Stimulated activated naive B cell treated with anti-CD40 and anti-IgM and Interleukin-4, amounts not matched to agents 10 μg/mL and 1 μg/mL and 100 μg/mL, for 72 hours (primary cell): ENCODE measurements around the gene MGA.
A peak's percentile ranks its signal among the peaks of the same experiment; 100 is the strongest.
"Not testable (repeated sequence)": the region's sequence is repeated elsewhere in the genome, so short reads cannot be mapped to it uniquely, and the experiment has no call there.

ENCODE experiments used
- ATAC-seq, 2 donors: fragments of 150-1000 bp; cut with Tn5 transposase; replicated peaks; 2 replicates each; pipeline ENCODE4 v1.10.0; 2021; ENCODE audit warnings: moderate library complexity in 1 of 2
- DNase-seq: peaks from one replicate; pipeline ENCODE4 v3.0.0; 2021
- H3K27ac Mint-ChIP-seq: one replicate; pipeline ENCODE4 v1.8.0; 2022; ENCODE audit warnings: mild to moderate bottlenecking, mixed read lengths
- H3K27me3 Mint-ChIP-seq, 2 donors: one replicate each; pipeline ENCODE4 v1.8.0; 2022; ENCODE audit warnings: mixed read lengths in 2 of 2
- H3K36me3 Mint-ChIP-seq, 2 donors: one replicate each; pipeline ENCODE4 v1.8.0; 2022; ENCODE audit warnings: mixed read lengths in 2 of 2, mild to moderate bottlenecking in 1 of 2
- H3K4me1 Mint-ChIP-seq, 2 donors: one replicate each; pipeline ENCODE4 v1.8.0; 2022; ENCODE audit warnings: mixed read lengths in 2 of 2, mild to moderate bottlenecking in 1 of 2
- H3K4me3 Mint-ChIP-seq, 2 donors: one replicate each; pipeline ENCODE4 v1.8.0; 2022; ENCODE audit warnings: mild to moderate bottlenecking in 2 of 2, mixed read lengths in 2 of 2, moderate library complexity in 1 of 2
- H3K9me3 Mint-ChIP-seq, 2 donors: one replicate each; pipeline ENCODE4 v1.8.0; 2022; ENCODE audit warnings: mixed read lengths in 2 of 2, mild to moderate bottlenecking in 1 of 2

The MGA gene

DNA sequence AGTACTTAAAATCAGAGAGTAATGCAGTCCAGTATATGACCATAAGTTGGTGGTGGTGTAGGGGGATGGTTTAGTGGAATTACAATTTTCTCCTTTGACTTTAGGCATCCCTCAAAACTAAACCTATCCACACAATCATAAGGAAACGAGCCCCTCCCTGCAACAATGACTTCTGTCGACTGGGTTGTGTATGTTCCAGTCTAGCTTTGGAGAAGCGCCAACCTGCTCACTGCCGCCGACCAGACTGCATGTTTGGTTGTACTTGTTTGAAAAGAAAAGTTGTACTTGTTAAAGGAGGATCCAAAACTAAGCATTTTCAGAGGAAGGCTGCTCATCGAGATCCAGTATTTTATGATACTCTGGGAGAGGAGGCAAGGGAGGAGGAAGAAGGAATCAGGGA lies 52.8 kb downstream of the MGA start:
- Mint-ChIP-seq H3K36me3 (peaks cover 39 to 43% of the 10 kb centered on the region in 2 donors), H3K4me1 (no peaks in the 10 kb centered on the region), H3K27me3 (no peaks in the 10 kb centered on the region), H3K9me3 (no peaks in the 10 kb centered on the region), H3K27ac (no peak overlapping the region), H3K4me3 (no peak overlapping the region)
- DNase-seq (no peak), ATAC-seq (no peak)

DNA sequence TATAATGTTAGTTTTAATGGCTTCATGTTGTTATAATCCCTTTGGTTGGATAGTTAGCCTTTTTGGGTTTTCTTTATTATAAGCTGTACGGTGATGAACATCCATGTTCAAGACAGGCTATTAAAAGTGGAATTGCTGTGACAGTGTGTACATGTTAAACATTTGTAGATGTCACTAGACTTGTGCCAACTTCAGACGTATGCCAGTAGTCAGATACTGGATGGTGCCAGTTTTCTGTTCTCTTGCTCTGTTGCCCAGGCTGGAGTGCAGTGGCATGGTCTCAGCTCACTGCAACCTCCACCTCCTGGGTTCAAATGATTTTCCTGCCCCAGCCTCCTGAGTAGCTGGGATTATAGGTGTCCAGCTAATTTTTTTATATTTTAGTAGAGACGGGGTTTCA lies 54.1 kb downstream of the MGA start:
- no peaks in the 10 kb centered on the region for H3K27me3 Mint-ChIP-seq

DNA sequence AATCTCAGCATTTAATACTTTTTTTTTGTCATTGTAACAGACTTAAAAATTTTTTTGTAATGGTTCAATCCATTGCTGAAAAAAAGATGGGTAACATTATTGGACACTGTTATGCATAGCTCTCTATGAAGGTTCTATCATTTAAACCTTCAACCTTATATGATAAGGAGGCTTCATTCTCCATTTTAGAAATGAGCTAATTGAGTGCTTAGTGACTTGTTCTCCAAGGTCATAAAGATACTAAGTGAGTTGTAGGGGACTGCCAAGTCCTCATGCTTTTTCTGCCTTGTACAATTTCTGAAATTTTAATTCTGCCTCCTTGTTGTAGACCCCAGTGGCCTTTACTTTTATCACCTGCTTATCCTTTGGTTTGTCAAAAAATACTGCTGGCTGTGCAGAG lies 56.7 kb downstream of the MGA start:
- no peak for ATAC-seq
- peaks cover 18 to 25% of the 10 kb centered on the region in 2 donors for H3K36me3 Mint-ChIP-seq
- H3K9me3 Mint-ChIP-seq: no peaks in the 10 kb centered on the region

More for the DNA sequence above, 54.1 kb downstream of the MGA start:
- H3K9me3 Mint-ChIP-seq: no peaks in the 10 kb centered on the region
- DNase-seq (no peak), ATAC-seq (no peak)
- H3K27ac Mint-ChIP-seq: no peak overlapping the region
- H3K4me3 Mint-ChIP-seq: no peak overlapping the region
- no peaks in the 10 kb centered on the region for H3K4me1 Mint-ChIP-seq
- peaks cover 34 to 40% of the 10 kb centered on the region in 2 donors for H3K36me3 Mint-ChIP-seq

DNA sequence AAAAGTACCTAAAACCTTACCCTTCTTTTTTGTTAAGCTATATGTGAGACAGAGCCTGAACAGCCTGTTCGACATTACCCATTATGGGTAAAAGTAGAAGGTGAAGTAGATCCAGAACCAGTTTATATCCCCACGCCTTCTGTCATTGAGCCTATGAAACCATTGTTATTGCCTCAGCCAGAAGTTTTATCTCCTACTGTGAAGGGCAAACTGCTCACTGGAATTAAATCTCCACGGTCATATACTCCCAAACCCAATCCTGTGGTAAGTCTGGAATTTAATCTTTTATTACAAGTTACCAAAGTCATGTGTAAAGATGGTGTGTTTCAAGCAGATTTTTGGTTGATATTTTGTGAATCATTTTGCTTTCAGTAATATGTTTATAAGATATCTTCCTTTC lies 66.9 kb downstream of the MGA start:
- DNase-seq (no peak), ATAC-seq (no peak)
- H3K4me1 Mint-ChIP-seq: peaks cover 4 to 10% of the 10 kb centered on the region in 2 donors
- no peak overlapping the region for H3K4me3 Mint-ChIP-seq
- peaks cover 10 to 18% of the 10 kb centered on the region in 2 donors for H3K36me3 Mint-ChIP-seq
- H3K9me3 Mint-ChIP-seq: no peaks in the 10 kb centered on the region
- H3K27ac Mint-ChIP-seq: no peak overlapping the region
- no peaks in the 10 kb centered on the region for H3K27me3 Mint-ChIP-seq

More for the DNA sequence above, 56.7 kb downstream of the MGA start:
- no peak for DNase-seq
- H3K27me3 Mint-ChIP-seq: no peaks in the 10 kb centered on the region
- H3K4me3 Mint-ChIP-seq: no peak overlapping the region
- H3K27ac Mint-ChIP-seq: no peak overlapping the region
- H3K4me1 Mint-ChIP-seq: no peaks in the 10 kb centered on the region

DNA sequence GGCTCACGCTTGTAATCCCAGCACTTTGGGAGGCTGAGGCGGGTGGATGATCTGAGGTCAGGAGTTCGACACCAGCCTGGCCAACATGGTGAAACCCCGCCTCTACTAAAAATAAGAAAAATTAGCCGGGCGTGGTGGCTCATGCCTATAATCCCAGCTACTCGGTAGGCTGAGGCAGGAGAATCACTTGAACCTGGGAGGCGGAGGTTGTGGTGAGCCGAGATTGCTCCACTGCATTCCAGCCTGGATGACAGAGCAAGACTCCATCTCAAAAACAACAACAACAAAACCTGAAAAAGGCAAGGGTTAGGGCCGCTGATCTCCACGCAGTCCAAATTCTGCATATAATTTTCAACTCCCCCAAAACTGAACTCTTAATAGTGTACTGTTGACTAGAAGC lies 67.9 kb downstream of the MGA start:
- H3K36me3 Mint-ChIP-seq: peaks cover 9 to 21% of the 10 kb centered on the region in 2 donors
- not testable (repeated sequence) for H3K27me3 Mint-ChIP-seq, DNase-seq, ATAC-seq, H3K9me3 Mint-ChIP-seq, H3K4me3 Mint-ChIP-seq, H3K4me1 Mint-ChIP-seq, H3K27ac Mint-ChIP-seq

DNA sequence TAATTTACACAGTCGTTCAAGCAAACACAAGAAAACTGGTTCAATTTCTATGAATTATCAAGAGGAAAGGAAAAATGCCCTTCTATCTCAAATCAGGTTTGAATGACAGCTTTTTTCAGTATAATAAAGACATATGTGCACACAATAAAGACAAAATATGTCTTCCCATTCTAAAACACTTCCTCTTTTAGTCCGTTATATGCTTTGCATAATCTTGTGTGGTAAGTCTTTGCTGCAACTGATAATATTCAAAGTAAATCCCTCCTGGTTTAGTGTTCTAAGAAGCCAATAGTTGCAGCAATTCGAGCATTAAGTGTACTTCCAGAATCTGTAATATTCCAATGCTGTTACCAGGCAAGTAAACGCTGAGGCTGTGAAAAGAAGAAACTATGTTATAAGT lies 70.3 kb downstream of the MGA start:
- H3K27ac Mint-ChIP-seq: no peak overlapping the region
- H3K27me3 Mint-ChIP-seq: no peaks in the 10 kb centered on the region
- H3K4me1 Mint-ChIP-seq: peaks cover 4 to 10% of the 10 kb centered on the region in 2 donors
- H3K9me3 Mint-ChIP-seq: no peaks in the 10 kb centered on the region
- DNase-seq (no peak), ATAC-seq (peak; percentile 41 to 47)
- H3K36me3 Mint-ChIP-seq: peaks cover 21 to 30% of the 10 kb centered on the region in 2 donors
- no peak overlapping the region for H3K4me3 Mint-ChIP-seq

DNA sequence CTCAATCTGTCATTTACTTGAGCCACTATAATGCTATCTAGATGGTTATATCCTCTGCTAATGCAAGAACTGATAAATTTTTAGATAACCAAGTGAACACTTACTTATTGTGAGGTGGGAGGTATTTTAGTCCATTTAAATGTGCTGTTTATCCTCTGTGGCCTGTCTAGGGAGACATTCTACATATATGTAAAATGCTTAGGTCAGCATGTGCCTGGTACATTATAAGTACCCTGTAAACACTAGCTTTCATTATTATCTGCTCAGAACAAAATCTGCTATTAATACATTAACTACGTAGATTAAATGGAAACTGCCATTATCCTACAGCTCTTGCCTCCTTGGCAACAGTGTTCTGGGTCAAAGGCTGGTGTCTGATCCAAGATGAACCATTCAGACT lies 72.3 kb downstream of the MGA start:
- ATAC-seq (no peak), DNase-seq (no peak)
- Mint-ChIP-seq H3K4me1 (peaks cover 4 to 10% of the 10 kb centered on the region in 2 donors), H3K4me3 (no peak overlapping the region), H3K27me3 (no peaks in the 10 kb centered on the region), H3K27ac (no peak overlapping the region), H3K9me3 (no peaks in the 10 kb centered on the region), H3K36me3 (peaks cover 23 to 31% of the 10 kb centered on the region in 2 donors)

DNA sequence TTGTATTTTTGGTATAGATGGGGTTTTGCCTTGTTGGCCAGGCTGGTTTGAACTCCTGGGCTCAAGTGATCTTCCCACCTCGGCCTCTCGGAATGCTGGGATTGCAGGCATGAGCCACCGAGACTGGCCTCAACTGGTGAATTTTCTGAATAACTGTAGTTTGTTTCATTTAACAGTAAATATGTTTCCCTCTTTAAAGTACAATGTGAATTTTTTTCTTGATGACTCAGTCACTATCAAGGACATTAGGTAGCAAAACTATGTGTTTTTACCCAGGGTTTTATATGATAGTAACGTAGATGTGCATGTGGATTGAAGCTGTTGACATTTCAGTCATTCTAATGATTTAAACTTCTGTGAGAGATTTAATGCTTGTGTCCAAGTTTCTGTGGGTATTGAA lies 73.9 kb downstream of the MGA start:
- no peak overlapping the region for H3K4me3 Mint-ChIP-seq
- H3K36me3 Mint-ChIP-seq: peaks cover 20 to 28% of the 10 kb centered on the region in 2 donors
- no peaks in the 10 kb centered on the region for H3K9me3 Mint-ChIP-seq
- H3K27me3 Mint-ChIP-seq: no peaks in the 10 kb centered on the region
- no peak for ATAC-seq
- H3K27ac Mint-ChIP-seq: no peak overlapping the region
- H3K4me1 Mint-ChIP-seq: peaks cover 3 to 10% of the 10 kb centered on the region in 2 donors
- no peak for DNase-seq

DNA sequence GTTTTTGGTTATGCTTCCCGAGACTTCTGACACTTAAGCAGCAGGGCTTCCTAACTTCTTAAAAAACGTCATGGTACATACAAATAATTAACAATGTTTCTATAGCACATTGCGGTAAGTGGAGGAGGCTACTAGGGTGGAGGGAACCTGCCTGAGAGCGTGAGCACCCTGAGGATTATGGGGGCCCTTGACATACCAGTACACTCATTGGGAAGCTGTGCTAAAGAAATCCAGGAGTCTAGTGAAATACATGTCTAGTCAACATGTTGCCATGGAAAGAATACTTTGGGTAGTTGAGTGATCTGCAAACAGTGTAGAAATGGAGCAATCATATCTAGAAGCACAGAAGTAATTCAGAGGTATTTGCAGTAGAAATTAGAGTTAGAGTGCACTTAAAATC lies 74.8 kb downstream of the MGA start:
- ATAC-seq (no peak), DNase-seq (no peak)
- Mint-ChIP-seq H3K9me3 (no peaks in the 10 kb centered on the region), H3K36me3 (peaks cover 19 to 26% of the 10 kb centered on the region in 2 donors), H3K27me3 (no peaks in the 10 kb centered on the region), H3K27ac (no peak overlapping the region), H3K4me1 (peaks cover 3 to 9% of the 10 kb centered on the region in 2 donors), H3K4me3 (no peak overlapping the region)

DNA sequence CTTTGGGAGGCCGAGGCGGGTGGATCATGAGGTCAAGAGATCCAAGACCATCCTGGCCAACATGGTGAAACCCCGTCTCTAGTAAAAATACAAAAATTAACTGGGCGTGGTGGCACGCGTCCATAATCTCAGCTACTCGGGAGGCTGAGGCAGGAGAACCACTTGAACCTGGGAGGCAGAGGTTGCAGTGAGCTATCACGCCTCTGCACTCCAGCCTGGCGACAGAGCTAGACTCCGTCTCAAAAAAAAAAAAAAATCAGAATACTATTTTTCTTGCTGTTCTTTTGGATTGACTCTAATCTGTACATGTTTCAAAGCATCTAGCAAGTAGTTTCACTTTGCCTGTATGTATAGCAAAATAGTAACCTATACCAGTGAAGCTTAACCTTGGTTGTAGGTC lies 75.3 kb downstream of the MGA start:
- not testable (repeated sequence) for DNase-seq, H3K27me3 Mint-ChIP-seq, H3K4me1 Mint-ChIP-seq, H3K4me3 Mint-ChIP-seq, H3K27ac Mint-ChIP-seq, H3K9me3 Mint-ChIP-seq, ATAC-seq
- H3K36me3 Mint-ChIP-seq: peaks cover 19 to 27% of the 10 kb centered on the region in 2 donors

DNA sequence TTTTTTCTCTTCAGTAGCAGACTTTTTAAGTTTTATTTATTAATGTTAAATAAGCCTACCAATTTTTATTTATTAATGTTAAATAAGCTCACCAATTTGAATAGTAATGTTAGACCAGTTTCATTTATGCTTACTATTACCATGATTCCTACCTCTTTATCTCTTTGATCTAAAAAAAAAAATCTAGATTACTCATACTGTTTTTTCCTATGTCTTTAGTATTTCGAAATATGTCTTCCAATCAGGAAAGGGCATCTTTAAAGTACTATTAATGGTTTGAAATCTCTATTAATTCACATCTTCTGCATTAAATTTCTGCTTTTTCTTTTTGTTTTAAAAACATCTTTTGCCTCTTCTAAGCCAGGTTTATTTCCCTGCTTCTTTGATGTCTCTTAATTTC lies 86.6 kb downstream of the MGA start:
- H3K36me3 Mint-ChIP-seq: peaks cover 32 to 45% of the 10 kb centered on the region in 2 donors
- H3K4me1 Mint-ChIP-seq: no peaks in the 10 kb centered on the region
- no peak for DNase-seq
- no peaks in the 10 kb centered on the region for H3K9me3 Mint-ChIP-seq
- H3K4me3 Mint-ChIP-seq: no peak overlapping the region
- no peak for ATAC-seq
- no peak overlapping the region for H3K27ac Mint-ChIP-seq
- H3K27me3 Mint-ChIP-seq: no peaks in the 10 kb centered on the region

DNA sequence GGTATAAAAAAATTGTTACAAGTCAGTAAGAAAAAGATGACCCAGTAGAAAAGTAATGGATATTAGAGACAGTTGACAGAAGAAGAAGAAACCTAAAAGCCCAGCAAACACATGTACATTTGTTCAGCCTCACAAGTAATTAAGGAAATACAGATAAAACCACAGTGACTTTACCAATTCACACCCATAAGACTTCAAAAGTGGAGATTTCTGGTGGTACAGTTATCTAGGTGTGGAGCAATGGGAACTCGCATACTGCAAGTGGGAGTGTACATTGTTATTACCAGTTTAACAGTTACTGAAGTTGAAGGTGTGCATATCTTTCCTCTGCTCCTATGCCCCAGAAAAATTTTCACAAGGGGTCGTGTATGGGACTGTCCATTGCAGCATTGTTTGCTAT lies 96.0 kb downstream of the MGA start:
- no peak for ATAC-seq
- Mint-ChIP-seq H3K9me3 (no peaks in the 10 kb centered on the region), H3K4me1 (no peaks in the 10 kb centered on the region), H3K27me3 (no peaks in the 10 kb centered on the region), H3K36me3 (peaks cover 25 to 35% of the 10 kb centered on the region in 2 donors), H3K4me3 (no peak overlapping the region), H3K27ac (no peak overlapping the region)
- DNase-seq: no peak

DNA sequence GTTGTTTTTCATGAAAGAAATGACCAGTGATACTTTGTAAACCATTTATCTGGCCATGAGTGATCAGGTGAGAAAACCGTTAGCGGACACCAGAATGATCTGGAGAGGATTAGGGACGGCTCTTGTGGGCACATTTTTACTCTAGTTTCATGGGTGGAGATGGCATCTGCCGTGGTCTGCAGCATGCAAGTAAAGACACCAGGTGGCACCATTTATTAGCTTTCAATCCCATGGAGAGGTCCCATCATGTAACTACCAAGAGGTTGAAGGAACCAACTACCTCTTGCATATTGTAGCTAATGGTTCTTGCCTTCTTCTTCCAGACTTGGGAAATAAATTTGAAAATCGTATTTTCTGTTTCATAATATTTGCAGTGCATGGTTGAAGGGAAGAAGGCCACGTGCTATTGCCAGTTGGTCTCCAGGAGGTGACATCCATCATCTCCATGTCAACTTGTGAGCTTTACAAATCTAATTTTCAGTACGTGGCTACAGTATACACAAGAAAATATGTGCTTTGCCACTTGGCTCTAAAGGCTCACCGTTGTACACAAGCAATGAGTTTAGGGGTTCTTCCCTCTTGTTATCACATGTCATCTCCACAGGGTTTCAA lies 112.6 kb downstream of the MGA start:
- no peaks in the 10 kb centered on the region for H3K9me3 Mint-ChIP-seq
- no peaks in the 10 kb centered on the region for H3K27me3 Mint-ChIP-seq
- DNase-seq (peak; percentile 63), ATAC-seq (peak; percentile 25 to 29)
- H3K4me3 Mint-ChIP-seq: peak overlapping the region in 1 of 2 donors; percentile 96
- peaks cover 9 to 18% of the 10 kb centered on the region in 2 donors for H3K36me3 Mint-ChIP-seq
- H3K4me1 Mint-ChIP-seq: peaks cover 35 to 52% of the 10 kb centered on the region in 2 donors
- peak overlapping the region; percentile 97 for H3K27ac Mint-ChIP-seq

DNA sequence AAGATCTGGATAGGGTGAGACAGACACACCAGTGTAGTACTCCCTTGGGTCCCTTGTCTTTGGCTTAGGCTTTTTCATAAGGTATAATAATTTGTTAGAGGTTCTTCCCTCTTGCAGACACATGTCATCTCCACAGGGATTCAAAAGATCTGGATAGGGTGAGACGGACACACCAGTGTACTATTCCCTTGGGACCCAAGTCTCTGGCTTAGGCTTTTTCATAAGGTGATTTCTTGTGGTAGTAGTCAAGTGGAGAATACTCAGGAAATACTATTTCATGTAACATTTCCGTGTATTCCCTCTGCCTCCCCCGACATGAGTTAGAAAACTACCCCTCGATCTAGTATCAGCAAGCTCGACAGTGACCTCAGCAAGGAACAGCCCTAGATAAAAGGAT lies 113.1 kb downstream of the MGA start:
- ATAC-seq (no peak), DNase-seq (no peak)
- H3K4me1 Mint-ChIP-seq: peaks cover 38 to 57% of the 10 kb centered on the region in 2 donors
- no peaks in the 10 kb centered on the region for H3K9me3 Mint-ChIP-seq
- H3K27ac Mint-ChIP-seq: peak overlapping the region; percentile 97
- no peaks in the 10 kb centered on the region for H3K27me3 Mint-ChIP-seq
- peak overlapping the region; percentile 96 to 99 for H3K4me3 Mint-ChIP-seq
- peaks cover 9 to 22% of the 10 kb centered on the region in 2 donors for H3K36me3 Mint-ChIP-seq

DNA sequence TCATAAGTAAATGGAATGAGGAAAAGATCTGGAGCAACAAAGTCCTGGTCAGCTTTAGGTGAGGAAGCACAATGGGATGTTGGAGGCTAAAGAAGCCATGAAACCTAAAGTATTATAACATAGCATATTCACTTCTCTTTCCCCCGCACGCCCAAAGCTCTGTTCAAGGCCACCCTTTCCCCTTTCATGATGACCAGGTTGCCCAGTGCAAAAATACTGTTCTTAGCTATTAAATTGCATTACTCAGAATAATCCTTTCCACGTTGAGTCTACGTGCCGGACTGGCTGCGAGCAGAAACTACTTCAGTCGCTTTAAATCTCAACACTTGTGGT lies 113.5 kb downstream of the MGA start:
- peaks cover 9 to 23% of the 10 kb centered on the region in 2 donors for H3K36me3 Mint-ChIP-seq
- H3K4me3 Mint-ChIP-seq: peak overlapping the region; percentile 96 to 99
- no peak for ATAC-seq
- H3K27me3 Mint-ChIP-seq: no peaks in the 10 kb centered on the region
- H3K9me3 Mint-ChIP-seq: no peaks in the 10 kb centered on the region
- no peak for DNase-seq
- H3K27ac Mint-ChIP-seq: peak overlapping the region; percentile 97
- H3K4me1 Mint-ChIP-seq: peaks cover 38 to 61% of the 10 kb centered on the region in 2 donors
